Stimulated activated naive CD8-positive, alpha-beta T cell treated with anti-CD3 and anti-CD28 coated beads, Interleukin-15, Interleukin-2, amounts not matched to agents 100 ng/mL and 50 ng/mL, for 24 hours (primary cell): ENCODE measurements around the gene HBM.
"Not testable (repeated sequence)": the region's sequence is repeated elsewhere in the genome, so short reads cannot be mapped to it uniquely, and the experiment has no call there.

Experiments used
- H3K27ac Mint-ChIP-seq: one replicate; pipeline ENCODE4 v1.8.0; 2021; ENCODE audit warnings: mild to moderate bottlenecking, mixed read lengths
- H3K27me3 Mint-ChIP-seq: one replicate; pipeline ENCODE4 v1.8.0; 2021; ENCODE audit warnings: mixed read lengths
- H3K36me3 Mint-ChIP-seq: one replicate; pipeline ENCODE4 v1.8.0; 2021; ENCODE audit warnings: low read depth, mixed read lengths
- H3K4me1 Mint-ChIP-seq: one replicate; pipeline ENCODE4 v1.8.0; 2021; ENCODE audit warnings: low read depth, mixed read lengths
- H3K4me3 Mint-ChIP-seq: one replicate; pipeline ENCODE4 v1.8.0; 2021; ENCODE audit warnings: mild to moderate bottlenecking, mixed read lengths
- H3K9me3 Mint-ChIP-seq: one replicate; pipeline ENCODE4 v1.8.0; 2021; ENCODE audit warnings: mixed read lengths

HBM gene

GRCh38 chr16:159136-159849 is 6.5 kb upstream of the HBM start:
- Mint-ChIP-seq H3K9me3 (no peaks in the 10 kb centered on the region), H3K36me3 (no peaks in the 10 kb centered on the region), H3K27ac (no peak overlapping the region), H3K27me3 (peaks cover 38% of the 10 kb centered on the region), H3K4me1 (peaks cover 8% of the 10 kb centered on the region), H3K4me3 (no peak overlapping the region)

- H3K27ac Mint-ChIP-seq: not testable (repeated sequence)
Measured at GRCh38 chr16:160242-160641, 5.5 kb upstream of the HBM start.

GRCh38 chr16:160691-161190 is 5.0 kb upstream of the HBM start:
- Mint-ChIP-seq H3K4me3 (no peak overlapping the region), H3K36me3 (no peaks in the 10 kb centered on the region), H3K4me1 (peaks cover 5% of the 10 kb centered on the region), H3K27ac (no peak overlapping the region), H3K27me3 (peaks cover 34% of the 10 kb centered on the region), H3K9me3 (no peaks in the 10 kb centered on the region)

More at GRCh38 chr16:160242-160641, 5.5 kb upstream of the HBM start:
- H3K4me3 Mint-ChIP-seq, H3K9me3 Mint-ChIP-seq, H3K36me3 Mint-ChIP-seq, H3K4me1 Mint-ChIP-seq: not testable (repeated sequence)
- H3K27me3 Mint-ChIP-seq: peaks cover 32% of the 10 kb centered on the region

- Mint-ChIP-seq H3K4me1 (peaks cover 16% of the 10 kb centered on the region), H3K4me3 (no peak overlapping the region), H3K9me3 (no peaks in the 10 kb centered on the region), H3K27ac (no peak overlapping the region), H3K36me3 (no peaks in the 10 kb centered on the region), H3K27me3 (peaks cover 43% of the 10 kb centered on the region)
Measured at GRCh38 chr16:162271-162991, 3.3 kb upstream of the HBM start.

GRCh38 chr16:163139-163538 is 2.6 kb upstream of the HBM start:
- H3K27me3 Mint-ChIP-seq: peaks cover 43% of the 10 kb centered on the region
- not testable (repeated sequence) for H3K9me3 Mint-ChIP-seq, H3K27ac Mint-ChIP-seq, H3K36me3 Mint-ChIP-seq, H3K4me3 Mint-ChIP-seq
- H3K4me1 Mint-ChIP-seq: peaks cover 16% of the 10 kb centered on the region

GRCh38 chr16:163696-164095 is 2.1 kb upstream of the HBM start:
- H3K27ac Mint-ChIP-seq, H3K4me3 Mint-ChIP-seq, H3K9me3 Mint-ChIP-seq, H3K36me3 Mint-ChIP-seq: not testable (repeated sequence)
- peaks cover 16% of the 10 kb centered on the region for H3K4me1 Mint-ChIP-seq
- H3K27me3 Mint-ChIP-seq: peaks cover 45% of the 10 kb centered on the region

GRCh38 chr16:164134-164823 is 1.5 kb upstream of the HBM start:
- H3K36me3 Mint-ChIP-seq: not testable (repeated sequence)

GRCh38 chr16:164827-165538 is 795 bp upstream of the HBM start:
- H3K27me3 Mint-ChIP-seq: peaks cover 45% of the 10 kb centered on the region

More at GRCh38 chr16:164134-164823, 1.5 kb upstream of the HBM start:
- not testable (repeated sequence) for H3K4me3 Mint-ChIP-seq, H3K9me3 Mint-ChIP-seq, H3K27ac Mint-ChIP-seq
- Mint-ChIP-seq H3K27me3 (peaks cover 44% of the 10 kb centered on the region), H3K4me1 (peaks cover 16% of the 10 kb centered on the region)

GRCh38 chr16:166375-167121 is 770 bp downstream of the HBM start:
- peaks cover 50% of the 10 kb centered on the region for H3K27me3 Mint-ChIP-seq
- H3K27ac Mint-ChIP-seq: no peak overlapping the region
- H3K36me3 Mint-ChIP-seq: no peaks in the 10 kb centered on the region
- no peaks in the 10 kb centered on the region for H3K9me3 Mint-ChIP-seq
- H3K4me1 Mint-ChIP-seq: peaks cover 16% of the 10 kb centered on the region
- peak overlapping the region; percentile 30 for H3K4me3 Mint-ChIP-seq

More at GRCh38 chr16:164827-165538, 795 bp upstream of the HBM start:
- no peak overlapping the region for H3K27ac Mint-ChIP-seq
- H3K4me1 Mint-ChIP-seq: peaks cover 16% of the 10 kb centered on the region
- no peak overlapping the region for H3K4me3 Mint-ChIP-seq
- no peaks in the 10 kb centered on the region for H3K36me3 Mint-ChIP-seq
- no peaks in the 10 kb centered on the region for H3K9me3 Mint-ChIP-seq

GRCh38 chr16:167122-167690 is 1.4 kb downstream of the HBM start:
- H3K27ac Mint-ChIP-seq: no peak overlapping the region
- no peaks in the 10 kb centered on the region for H3K9me3 Mint-ChIP-seq
- no peaks in the 10 kb centered on the region for H3K36me3 Mint-ChIP-seq
- H3K4me1 Mint-ChIP-seq: peaks cover 16% of the 10 kb centered on the region
- H3K4me3 Mint-ChIP-seq: no peak overlapping the region
- H3K27me3 Mint-ChIP-seq: peaks cover 55% of the 10 kb centered on the region

- Mint-ChIP-seq H3K9me3 (no peaks in the 10 kb centered on the region), H3K4me3 (no peak overlapping the region), H3K27me3 (peaks cover 53% of the 10 kb centered on the region), H3K36me3 (no peaks in the 10 kb centered on the region), H3K27ac (no peak overlapping the region), H3K4me1 (peaks cover 17% of the 10 kb centered on the region)
Measured at GRCh38 chr16:168424-168823, 2.6 kb downstream of the HBM start.

GRCh38 chr16:169014-169413 is 3.2 kb downstream of the HBM start:
- H3K27me3 Mint-ChIP-seq: peaks cover 59% of the 10 kb centered on the region
- no peaks in the 10 kb centered on the region for H3K9me3 Mint-ChIP-seq

GRCh38 chr16:170088-170507 is 4.3 kb downstream of the HBM start:
- peaks cover 22% of the 10 kb centered on the region for H3K4me1 Mint-ChIP-seq
- H3K36me3 Mint-ChIP-seq, H3K9me3 Mint-ChIP-seq, H3K4me3 Mint-ChIP-seq, H3K27ac Mint-ChIP-seq: not testable (repeated sequence)
- peaks cover 68% of the 10 kb centered on the region for H3K27me3 Mint-ChIP-seq

More at GRCh38 chr16:169014-169413, 3.2 kb downstream of the HBM start:
- no peak overlapping the region for H3K4me3 Mint-ChIP-seq
- H3K4me1 Mint-ChIP-seq: peaks cover 19% of the 10 kb centered on the region
- H3K27ac Mint-ChIP-seq: no peak overlapping the region
- H3K36me3 Mint-ChIP-seq: no peaks in the 10 kb centered on the region

- Mint-ChIP-seq H3K27me3 (peaks cover 68% of the 10 kb centered on the region), H3K4me1 (peaks cover 22% of the 10 kb centered on the region), H3K9me3 (no peaks in the 10 kb centered on the region), H3K36me3 (no peaks in the 10 kb centered on the region), H3K27ac (no peak overlapping the region), H3K4me3 (no peak overlapping the region)
Measured at GRCh38 chr16:170788-171187, 5.0 kb downstream of the HBM start.
